ENCODE data around the gene CEP164.

- no peak for TF ChIP-seq CTCF (IDR thresholded peaks at IDR 0.05; ENCODE audit: low read depth, low read length, poor library complexity, severe bottlenecking)
- no peak for TF ChIP-seq EZH2phosphoT487 (IDR thresholded peaks at IDR 0.05; ENCODE audit: borderline replicate concordance, low read length)
Observed at GRCh38 chr11:117444256-117444655, 116.6 kb downstream of the CEP164 start.
